OCI-M1 (cell line): ENCODE data around the gene TM4SF20.
"Not testable (repeated sequence)": the region's sequence is repeated elsewhere in the genome, so short reads cannot be mapped to it uniquely, and the experiment has no call there.

Source experiments
- DNase-seq: peaks from one replicate; lab custom pipeline; 2025; lab: John Stamatoyannopoulos, UW

The TM4SF20 gene

DNA sequence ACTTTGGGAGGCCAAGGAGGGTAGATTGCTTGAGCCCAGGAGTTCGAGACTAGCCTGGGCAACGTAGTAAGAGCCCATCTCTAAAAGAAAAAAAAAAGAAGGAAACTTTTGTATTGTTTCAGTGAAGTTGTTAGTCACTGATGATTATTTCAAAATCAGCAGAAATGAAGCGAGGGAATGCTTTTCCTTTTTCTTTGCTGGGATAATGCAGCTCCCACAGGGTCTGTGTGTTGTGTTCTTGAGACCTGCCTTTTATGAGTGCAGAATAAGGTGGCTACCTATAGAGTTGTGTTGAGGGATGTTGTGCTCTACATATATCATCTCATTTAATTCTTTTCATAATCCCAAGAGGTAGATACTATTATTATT, 11.7 kb downstream of the TM4SF20 start:
- DNase-seq = no peak

DNA sequence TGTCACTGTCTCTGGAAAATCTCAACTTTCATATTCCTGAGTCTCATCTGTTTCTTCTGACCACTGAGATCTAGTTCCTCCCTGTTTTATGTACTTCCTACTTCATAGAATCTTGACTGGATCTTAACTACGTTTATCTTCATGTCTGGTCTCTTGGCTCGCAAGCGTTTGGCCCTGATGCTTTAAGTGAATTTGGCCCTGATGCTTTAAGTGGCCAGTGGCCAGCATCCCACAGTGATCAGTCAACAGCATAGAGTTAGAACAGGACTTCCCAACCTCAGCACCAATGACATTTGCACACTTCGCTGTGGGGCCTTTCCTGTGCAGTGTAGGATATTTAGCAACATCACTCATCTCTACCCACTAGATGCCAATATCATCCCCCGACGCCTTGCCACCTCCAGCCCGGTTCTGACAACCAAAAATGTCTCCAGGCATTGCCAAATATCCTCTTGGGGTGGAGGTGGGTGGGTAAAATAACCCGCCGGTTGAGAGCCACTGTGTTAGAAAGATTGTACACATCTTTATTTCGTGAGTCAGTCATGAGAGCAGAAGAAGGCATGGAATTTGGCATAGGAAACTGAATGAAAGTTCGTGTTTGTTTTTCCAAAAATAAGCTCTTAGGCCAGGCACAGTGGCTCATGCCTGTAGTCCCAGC, 12.2 kb downstream of the TM4SF20 start:
- no peak for DNase-seq

DNA sequence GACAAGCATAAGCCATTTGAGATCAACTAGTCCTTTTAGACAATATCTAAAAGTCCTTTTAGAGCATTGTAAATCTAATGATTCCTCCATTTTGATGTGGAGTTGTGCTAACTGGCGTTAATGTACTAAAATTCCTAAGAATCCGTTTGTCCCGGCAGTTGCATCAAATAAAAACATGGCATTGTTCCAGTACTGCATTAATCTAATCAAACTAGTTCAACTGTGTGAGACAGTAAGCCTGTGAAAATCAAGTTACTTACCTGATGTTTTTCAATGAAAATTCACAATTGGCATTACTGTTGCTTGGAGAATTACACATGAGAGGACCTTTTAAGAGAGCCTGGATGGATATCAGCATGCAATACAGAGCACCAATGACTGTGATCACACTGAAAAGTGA, 13.3 kb downstream of the TM4SF20 start:
- no peak for DNase-seq

DNA sequence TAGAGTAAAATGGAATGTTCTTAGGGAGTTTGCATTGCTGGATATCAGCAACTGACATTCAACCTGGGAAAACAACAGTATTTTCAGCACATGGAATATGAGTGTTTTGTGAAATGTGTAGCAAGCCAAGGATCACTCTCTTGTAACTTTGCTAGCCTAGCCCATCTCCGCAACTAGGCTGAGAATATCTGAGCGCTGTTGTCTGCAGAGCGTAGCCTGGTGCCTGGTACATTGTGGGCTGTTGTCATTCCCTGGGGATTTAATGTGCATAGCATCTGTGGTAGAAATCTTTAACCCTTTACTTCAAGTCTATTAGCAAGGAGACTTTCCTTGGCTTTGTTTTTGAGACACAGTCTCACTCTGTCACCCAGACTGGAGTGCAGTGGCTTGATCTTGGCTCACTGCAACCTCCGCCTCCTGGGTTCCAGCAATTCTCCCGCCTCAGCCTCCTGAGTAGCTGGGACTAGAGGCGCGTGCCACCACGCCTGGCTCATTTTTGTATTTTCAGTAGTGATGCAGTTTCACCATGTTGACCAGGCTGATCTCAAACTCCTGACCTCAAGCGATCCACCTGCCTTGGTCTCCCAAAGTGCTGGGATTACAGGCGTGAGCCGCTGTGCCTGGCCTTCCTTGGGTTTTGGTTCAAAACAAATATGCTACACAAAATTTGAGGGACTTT, 14.4 kb downstream of the TM4SF20 start:
- DNase-seq = not testable (repeated sequence)

DNA sequence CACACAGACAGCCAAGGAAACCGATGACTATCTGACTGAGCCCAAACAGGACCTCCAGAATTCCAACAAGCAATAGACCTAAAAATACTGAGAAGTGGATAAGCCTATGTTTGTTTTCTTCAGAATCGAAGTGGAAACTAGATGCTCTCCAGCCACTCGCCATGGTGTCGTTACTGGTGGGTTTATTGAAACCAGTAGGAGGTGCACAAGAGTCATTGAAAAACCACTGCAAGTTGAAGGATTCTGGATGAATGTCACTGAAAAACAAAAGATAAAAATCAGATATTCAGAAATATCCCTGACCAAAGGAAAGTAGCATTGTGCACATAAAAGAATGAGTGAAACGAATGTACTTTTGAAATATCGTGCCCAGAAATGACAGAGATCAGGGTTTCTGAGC, 15.3 kb downstream of the TM4SF20 start:
- peak; percentile 6 for DNase-seq

DNA sequence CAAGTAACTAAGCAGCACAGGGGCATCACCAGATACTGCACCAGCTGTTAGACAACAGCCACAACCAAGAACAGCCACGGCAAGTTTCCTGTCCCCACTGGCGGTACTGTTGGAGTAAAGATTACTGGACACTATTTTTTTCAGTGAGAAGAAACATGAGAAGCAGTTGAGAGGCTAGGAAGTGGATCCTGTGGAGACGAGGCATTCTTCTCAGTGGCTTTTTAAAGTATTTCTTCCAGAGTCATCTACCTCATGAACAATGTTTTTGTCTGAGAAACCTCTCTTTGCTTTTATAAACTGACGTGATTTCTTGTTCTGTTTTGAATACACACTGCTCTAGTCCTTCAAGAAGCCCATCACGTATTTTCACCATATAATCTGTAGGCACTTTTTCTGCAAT, 18.8 kb downstream of the TM4SF20 start:
- no peak for DNase-seq

DNA sequence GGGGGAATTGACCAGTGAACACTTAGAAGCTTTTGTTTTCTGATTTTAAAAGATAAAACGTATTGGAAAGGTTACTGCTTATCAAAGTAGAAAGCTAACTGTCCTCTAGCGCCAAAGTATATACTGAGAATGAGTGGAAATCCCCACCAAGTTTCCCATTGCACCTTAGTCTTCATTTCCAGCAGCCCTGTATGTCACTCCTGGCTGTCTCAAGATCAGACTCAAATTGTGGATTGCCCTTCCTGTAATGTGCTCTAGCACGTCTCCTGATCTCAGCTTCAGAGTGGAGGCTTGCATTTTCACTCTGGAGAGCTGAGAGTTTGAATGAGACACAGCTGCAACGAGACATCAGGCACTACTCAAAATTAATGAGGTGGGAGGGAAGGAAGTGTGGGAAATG, 27.5 kb downstream of the TM4SF20 start:
- DNase-seq = no peak

DNA sequence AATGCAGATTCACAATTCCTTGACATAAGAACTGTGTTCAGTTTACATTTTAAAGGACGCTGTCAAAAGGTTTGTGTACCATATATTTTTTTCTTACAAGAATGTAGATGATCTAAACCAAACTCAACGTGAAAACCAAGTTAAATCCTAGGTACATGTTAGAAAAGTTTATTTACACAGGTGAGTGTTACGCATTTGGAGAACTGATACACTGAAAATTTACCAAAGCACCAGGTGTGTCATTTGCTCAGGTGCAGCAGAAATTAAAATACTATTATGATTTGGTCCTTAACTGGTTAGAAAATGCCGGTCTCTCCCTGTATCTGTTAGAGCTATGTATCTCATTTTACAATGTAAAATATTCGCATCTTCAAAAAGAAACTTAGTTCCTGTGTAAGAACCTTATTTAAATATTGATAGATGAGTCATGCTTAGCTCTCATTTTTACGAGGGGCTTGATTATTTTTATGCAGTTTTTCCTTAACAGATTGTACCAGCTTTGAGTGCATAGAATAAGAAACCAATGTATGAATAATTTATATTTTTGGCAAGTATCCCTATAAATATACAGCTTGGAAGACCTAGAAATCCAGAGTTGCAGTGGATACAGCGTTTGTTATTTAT, 29.0 kb downstream of the TM4SF20 start:
- DNase-seq = no peak

DNA sequence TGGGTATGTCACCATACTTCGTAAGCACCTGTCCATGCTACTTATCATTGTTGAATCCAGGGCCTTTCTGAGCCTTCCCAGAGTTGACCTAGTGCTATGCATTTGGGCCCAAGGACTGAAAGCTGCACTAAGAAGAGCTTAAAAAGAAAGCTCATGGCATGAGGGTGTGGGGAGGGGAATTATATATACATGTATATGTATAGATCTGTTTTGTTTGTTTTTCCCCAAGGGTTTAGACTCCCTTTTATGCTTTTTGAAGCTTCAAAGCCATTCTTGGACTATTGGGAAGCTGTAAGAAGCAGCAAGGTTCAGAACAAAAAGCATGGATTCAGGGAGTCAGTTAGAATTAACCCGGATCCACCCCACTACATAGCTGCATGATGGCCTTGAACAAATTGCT, 30.8 kb downstream of the TM4SF20 start:
- no peak for DNase-seq

DNA sequence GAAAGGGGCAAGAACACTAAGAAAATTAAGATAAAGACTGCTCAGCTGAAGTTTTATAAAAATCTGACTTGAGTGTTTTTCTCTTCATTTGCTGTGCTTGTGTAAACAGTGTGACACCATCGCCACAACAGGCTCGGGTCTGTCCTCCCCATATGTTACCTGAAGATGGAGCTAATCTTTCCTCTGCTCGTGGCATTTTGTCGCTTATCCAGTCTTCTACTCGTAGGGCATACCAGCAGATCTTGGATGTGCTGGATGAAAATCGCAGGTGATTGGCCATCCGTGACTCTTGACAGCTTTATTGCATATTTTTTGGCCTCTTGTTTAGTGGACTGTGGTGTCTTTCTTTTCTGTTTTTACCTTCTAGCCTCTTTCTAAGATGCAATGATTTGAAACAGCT, 32.0 kb downstream of the TM4SF20 start:
- no peak for DNase-seq

DNA sequence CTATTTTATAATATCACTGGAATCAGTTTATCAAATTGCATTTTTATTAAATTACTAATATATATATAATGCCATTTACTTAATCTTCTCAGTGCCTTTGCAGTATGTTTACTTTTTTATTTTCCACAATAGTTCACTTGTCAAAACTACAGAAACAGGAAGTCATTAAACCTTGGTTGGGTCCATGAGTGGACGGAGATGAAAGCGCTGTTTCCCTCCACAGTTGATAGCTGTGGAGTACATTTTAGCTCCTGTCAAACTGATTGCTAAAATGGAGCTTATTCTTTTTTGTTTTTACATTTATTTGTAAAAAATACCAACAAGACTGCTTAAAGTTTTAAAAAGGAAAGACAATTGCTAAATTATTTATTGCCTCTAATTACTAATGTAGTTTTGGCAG, 34.9 kb downstream of the TM4SF20 start:
- DNase-seq = no peak

DNA sequence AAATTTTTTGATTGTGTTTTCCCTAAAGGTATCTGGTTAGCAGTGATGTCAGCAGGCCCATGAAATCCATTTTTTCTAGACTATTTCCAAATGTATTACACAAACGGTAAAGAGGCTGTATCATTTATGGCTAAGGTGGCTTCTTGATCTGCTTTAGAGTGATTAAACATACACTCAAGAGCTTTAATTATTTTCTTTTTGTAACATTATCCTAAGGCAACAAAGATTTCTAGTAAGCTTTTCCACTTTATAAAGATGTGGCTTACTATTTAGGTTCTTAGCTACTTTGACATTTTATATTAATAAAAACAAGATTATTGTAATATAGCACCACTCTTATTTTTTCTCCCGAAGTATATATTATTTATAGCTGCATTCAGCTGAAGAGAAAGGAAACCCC, 37.6 kb downstream of the TM4SF20 start:
- DNase-seq = no peak

DNA sequence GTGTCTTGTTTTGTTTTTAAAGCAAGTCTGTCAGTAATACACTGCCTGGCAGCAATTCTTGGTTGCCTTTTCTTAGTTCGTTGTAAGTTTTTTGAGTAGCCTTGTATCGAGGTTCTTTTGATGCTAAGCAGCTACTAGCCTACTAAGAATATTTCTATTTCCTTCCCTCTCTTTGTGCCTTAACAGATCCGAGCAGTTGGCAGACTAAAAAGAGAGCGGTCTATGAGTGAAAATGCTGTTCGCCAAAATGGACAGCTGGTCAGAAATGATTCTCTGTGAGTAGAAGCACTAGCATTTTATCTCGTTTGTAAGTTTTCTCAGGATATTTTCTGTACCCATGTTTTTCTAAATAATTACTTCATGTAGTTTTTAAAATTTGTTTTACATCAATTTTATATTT, 39.0 kb downstream of the TM4SF20 start:
- DNase-seq = no peak

DNA sequence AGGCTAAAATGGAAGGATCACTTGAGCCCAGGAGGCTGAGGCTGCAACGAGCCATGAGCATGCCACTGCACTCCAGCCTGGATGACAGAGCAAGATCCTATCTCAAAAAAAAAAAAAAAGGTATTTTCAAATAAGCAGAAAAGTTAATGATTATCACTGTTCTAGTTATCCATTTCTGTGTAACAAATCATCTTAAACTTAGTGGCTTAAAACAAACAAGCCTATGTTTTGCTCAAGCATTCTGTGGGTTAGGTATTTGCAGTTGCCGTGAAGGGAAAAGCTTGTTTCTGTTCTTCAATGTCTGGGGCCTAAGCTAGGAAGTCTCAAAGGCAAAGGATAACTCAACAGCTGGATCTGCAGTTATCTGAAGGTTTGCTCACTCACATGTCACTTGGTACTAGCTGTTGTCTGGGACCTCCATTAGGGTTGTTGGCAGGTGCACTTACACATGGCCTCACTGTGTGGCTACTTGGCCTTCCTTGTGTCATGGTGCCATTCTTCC, 40.0 kb downstream of the TM4SF20 start:
- no peak for DNase-seq

DNA sequence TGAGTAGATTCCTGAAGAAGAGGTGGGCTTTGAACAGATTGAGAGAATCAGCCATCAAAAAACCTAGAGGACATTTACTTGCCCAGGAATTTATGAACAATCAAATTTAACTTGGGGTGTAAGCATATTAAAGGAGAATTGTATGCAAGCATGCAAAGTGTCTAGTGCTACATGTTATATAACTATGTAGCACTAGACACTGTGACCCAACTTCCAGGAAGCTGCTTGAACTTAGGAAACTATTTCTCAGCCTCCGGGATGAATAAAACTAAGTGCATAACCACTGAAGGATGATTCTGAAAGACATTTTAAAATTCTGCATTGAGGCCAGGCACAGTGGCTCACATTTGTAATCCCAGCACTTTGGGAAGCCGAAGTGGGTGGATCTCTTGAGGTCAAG, 41.7 kb downstream of the TM4SF20 start:
- no peak for DNase-seq

DNA sequence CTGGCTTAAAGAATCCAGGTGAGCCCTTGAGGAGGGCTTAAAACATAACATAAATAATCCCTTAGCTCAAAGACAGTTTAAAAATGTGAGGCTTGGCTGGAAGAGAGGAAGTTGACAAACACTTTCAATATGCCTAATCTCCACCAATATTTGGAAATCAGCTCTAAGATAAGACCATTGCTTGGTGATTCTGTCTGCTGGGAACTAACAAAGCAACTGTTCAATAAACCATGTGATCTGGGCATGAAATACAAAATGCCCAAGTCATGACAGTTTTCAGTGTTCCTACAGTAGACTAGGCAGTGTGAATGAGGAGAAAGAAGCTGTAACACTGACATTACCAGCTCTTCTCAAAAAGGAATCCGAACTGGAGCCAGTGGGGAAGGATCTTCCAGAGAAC, 43.4 kb downstream of the TM4SF20 start:
- DNase-seq = no peak

DNA sequence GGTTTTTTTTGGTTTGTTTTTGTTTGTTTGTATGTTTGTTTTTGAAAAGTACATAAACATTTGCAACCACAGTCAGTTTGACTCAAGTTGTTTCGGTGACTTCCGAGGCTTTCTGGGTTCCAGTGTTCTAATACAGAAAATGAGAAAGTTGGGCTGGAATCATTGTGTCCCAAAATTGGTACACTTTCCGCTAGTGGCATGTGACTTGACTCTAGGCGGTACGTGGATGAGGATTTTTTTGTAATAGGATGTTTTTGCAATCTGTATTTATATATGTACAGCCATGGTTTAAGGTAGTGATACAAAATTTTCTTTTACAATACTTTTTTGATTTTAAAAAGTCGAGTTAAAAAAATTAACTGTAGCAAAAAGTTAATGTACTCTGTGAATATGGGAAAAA, 52.3 kb downstream of the TM4SF20 start:
- DNase-seq = no peak

DNA sequence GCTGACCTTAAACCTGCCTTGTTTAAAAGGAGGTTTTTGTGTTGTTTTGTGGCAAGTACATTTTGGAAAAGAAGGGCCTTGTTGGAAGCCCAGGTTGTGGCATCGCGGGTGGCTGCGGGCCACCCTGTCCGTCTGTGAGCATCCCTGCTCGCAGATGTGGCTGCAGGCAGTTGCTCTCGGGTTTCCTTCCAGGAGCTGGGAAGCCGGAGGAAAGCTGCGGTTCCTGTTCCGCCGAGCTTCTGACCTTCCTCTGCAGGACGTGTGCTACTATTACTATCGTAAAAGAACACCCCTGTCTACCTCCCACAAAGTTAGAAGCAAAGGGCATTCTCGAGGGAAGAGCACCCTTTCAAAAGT, 53.3 kb downstream of the TM4SF20 start:
- DNase-seq = no peak

DNA sequence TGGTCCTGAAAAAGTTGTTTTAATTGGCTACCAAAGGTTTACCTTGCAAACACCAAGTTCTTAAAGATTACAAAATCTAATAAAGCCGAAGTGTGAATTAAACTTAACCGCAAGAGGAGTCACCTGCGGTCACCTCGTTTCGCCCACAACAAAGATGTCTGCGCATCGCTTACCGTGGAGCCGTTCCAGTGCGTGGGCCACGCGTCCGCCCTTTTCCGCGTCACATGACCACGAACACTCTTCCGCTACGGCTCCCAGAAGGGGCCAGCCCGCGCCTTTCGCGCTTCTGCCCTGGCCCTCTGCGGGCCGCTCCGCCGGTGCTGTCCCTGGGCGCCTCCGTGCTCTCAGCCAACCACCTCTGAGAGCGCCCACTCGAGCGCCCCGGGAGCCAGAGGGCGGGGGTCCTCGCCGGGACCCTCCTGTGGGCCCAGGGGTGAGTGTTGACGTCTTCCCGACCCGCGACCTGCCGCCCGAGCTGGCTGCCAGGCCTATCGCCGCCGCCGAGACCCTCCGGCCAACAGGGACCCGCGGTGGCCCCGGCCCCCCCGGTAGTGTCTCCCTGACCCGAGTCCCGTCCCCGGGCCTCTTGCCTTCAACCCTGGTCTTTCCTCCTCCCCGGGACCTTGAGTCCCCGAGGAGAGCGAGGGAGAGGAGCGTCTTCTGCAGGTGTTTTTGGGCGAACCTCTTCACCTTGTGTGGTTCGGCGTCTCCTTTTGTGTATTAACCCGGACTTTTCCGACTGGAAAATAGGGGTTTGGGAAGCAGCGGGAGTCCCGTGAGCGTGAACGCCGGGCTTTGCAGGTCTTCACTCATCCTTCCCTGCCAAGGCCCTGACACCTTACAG, 53.9 kb downstream of the TM4SF20 start, which contains the start of gene MFF:
TSS of gene MFF (plus strand) at position 257 of the 844 bp plus-strand sequence. CDS start 5,415 bp downstream, outside the sequence.
- DNase-seq = peak; percentile 95

DNA sequence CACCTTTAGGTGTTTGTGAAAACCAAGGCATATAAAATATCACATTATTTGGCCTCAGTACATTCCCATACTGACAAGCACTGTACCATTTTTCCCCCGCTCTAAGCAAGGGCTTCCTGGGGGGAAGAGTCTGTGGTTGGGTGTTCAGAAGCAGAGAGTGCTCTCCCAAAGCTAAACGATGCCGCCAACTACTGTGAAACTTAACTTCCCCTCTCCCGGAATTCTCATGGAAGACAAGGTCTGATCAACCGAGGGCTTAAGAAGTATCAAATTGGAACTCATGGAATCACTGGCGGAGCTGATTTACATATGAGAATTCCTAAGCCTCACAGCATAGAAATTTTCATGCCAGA, 54.5 kb downstream of the TM4SF20 start:
- DNase-seq = peak; percentile 73

DNA sequence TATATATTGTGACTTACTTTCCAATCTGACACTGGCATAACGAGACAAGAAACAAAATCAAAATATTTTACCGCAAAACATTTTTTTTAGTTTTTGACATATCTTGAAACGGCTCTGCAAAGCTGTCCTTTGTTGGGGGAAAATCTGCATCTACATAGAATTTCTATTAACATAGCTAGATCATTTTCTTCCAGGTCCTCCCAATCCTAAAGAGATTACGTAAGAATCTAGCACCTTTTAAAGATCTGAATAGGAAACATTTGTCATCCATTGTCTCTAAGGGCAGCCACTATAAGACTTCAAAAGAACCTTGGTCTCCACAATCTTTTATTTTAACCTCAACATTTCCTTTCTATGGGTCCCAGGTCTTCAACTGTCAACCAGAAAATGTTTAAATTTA, 55.3 kb downstream of the TM4SF20 start:
- no peak for DNase-seq

DNA sequence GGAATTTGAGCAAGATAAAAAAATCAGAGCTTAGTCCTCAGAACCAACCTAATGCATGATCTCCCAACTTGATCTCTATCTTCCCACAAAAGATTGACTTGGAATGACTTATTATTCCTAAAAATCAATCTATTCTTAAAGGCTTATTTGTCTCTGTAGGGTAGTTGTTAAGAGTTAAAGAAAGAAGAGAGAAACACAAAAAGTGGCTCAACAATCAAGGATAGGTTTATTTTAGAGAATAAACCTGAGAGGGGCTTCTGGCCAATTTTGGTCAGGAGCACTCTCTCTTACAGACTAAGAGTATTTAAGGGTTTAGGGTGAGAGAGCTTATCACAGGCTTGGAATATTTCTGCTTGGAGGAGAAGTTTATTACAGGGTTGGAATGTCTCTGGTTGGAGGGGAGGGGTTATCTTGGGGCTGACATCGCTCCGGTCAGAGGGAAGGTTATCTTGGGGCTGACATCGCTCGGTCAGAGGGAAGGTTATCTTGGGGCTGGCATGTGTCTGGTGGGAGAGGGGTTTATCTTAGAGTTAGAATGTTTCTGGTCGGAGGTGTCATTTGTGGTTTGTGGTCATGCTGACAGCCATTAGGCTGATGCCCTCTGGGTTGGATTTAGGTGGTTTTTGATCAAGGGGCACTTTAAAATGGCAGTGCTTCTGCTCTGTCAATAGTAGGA, 56.4 kb downstream of the TM4SF20 start:
- DNase-seq = peak; percentile 87
